Measurements from ENCODE around the gene C19orf47.

- no peak for TF ChIP-seq POLR2A (IDR thresholded peaks at IDR 0.05)
- TF ChIP-seq CTCF (IDR thresholded peaks at IDR 0.05) = no peak
Measured at GRCh38 chr19:40300668-40301067, 47.5 kb downstream of the C19orf47 start.
